ENCODE measurements around the gene SEC23B.
"Not testable (repeated sequence)": the region's sequence is repeated elsewhere in the genome, so short reads cannot be mapped to it uniquely, and the experiment has no call there.

GRCh38 chr20:18522066-18522465 lies 14.3 kb downstream of the SEC23B start:
- TF ChIP-seq ZBTB33 (IDR thresholded peaks at IDR 0.05); CTCF (IDR thresholded peaks at IDR 0.05; ENCODE audit: low read depth, low read length, missing input control); MAX (IDR thresholded peaks at IDR 0.05); RAD21 (IDR thresholded peaks at IDR 0.05); ATF3 (IDR thresholded peaks at IDR 0.05); EGR1 (IDR thresholded peaks at IDR 0.05; ENCODE audit: low read depth in 2 of 2); TAF1 (conservative IDR thresholded peaks at IDR 0.05); NR2F2 (IDR thresholded peaks at IDR 0.05); REST (IDR thresholded peaks at IDR 0.05); RXRA (IDR thresholded peaks at IDR 0.05); FOXA2 (IDR thresholded peaks at IDR 0.05); YY1 (IDR thresholded peaks at IDR 0.05); HNF4G (IDR thresholded peaks at IDR 0.05): not testable (repeated sequence)
